Esophagus squamous epithelium (tissue), 5 donors: Measurements from ENCODE around the gene PHC1. TPM values are rescaled to one million over a fixed set of nuclear protein-coding genes. Genes with fewer than 3 reads are reported as not detected.
"Not testable (repeated sequence)": the region's sequence is repeated elsewhere in the genome, so short reads cannot be mapped to it uniquely, and the experiment has no call there.

Experiments used
- DNase-seq: peaks from one replicate; lab custom pipeline; 2025; lab: John Stamatoyannopoulos, UW
- H3K27ac ChIP-seq, 4 donors: fragments of 200-600 bp; sonication (generic); one replicate each; pipeline ENCODE4 v1.5.1; 2016 to 2019; ENCODE audit warnings: mild to moderate bottlenecking in 1 of 4
- H3K27me3 ChIP-seq, 4 donors: fragments of 200-600 bp; sonication (generic); 1 replicate in 3 of 4; 2 replicates in 1 of 4; pipeline versions ENCODE4 v1.5.1 to v1.6.0; 2017 to 2021; ENCODE audit warnings: antibody characterized with exemption in 1 of 4
- H3K36me3 ChIP-seq, 3 donors: fragments of 200-600 bp; sonication (generic); one replicate each; pipeline ENCODE4 v1.5.1; 2016 to 2019
- H3K4me1 ChIP-seq, 3 donors: fragments of 200-600 bp; sonication (generic); one replicate each; pipeline ENCODE4 v1.5.1; 2017 to 2019
- H3K4me3 ChIP-seq, 4 donors: fragments of 200-600 bp; sonication (generic); 1 replicate in 3 of 4; 2 replicates in 1 of 4; pipeline ENCODE4 v1.5.1; 2016 to 2019; ENCODE audit warnings: mild to moderate bottlenecking in 2 of 4, moderate library complexity in 1 of 4
- H3K9me3 ChIP-seq, 3 donors: fragments of 200-600 bp; sonication (generic); one replicate each; pipeline ENCODE4 v1.5.1; 2016 to 2019
- POLR2A ChIP-seq, 4 donors: fragments of 450-650 bp; IDR thresholded peaks; one replicate each; pipeline ENCODE4 v1.6.1; 2017; ENCODE audit warnings: antibody characterized with exemption in 4 of 4, mild to moderate bottlenecking in 4 of 4, moderate library complexity in 3 of 4
- WGBS, 2 donors: methylation state at CpG; one replicate each; pipeline ENCODE4 v1.1.5; 2018; 5-methylcytosine and 5-hydroxymethylcytosine counted together
- intact Hi-C: fragments of 100-400 bp; cut with DNase I; formaldehyde crosslinking; loops from one replicate; pipeline ENCODE4 v1.15.0; 2022
- total RNA-seq, 4 donors: library from RNA; depleted of rRNA; stranded (reverse); fragments of >200 nt; gene quantifications; one replicate each; pipeline ENCODE4 v1.1.0, GENCODE V29; 2016
- TF ChIP-seq, protein P1 (sequence below), 6 experiments: fragments of 450-650 bp in 4 of 6; fragments of 200-600 bp in 2 of 6; sonication (generic) in 2 of 6; IDR thresholded peaks; one replicate each; pipeline ENCODE4 v1.5.1; 2016 to 2019; ENCODE audit warnings: antibody characterized with exemption in 6 of 6, mild to moderate bottlenecking in 4 of 6, moderate library complexity in 4 of 6
- donor health status: DM: yes; HTN: yes; CAD: no.

PHC1 gene
- total RNA-seq, 4 donors from 2014 or later, result 10.1 to 21.7 (median 18.6) TPM

DNA sequence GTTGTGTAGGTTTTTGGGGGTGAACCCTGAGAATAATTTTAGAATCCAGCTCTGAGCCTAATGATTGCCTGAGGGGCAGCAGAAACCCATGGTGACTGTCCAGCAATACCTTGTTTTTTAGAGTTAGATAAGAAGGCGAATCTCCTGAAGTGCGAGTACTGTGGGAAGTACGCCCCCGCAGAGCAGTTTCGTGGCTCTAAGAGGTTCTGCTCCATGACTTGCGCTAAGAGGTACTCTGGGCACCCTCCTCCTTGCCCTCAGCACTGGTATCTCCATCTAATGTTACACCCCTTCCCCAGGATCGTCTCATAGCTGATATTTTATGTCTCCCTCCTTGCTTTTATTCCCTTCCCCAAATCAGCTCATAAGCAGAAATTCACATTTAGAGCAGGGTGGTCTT lies 22.4 kb downstream of the PHC1 start:
- WGBS, 2 donors, result 91 to 96% methylated on average over 7 of the region's 7 CpGs
- intact Hi-C loops, result no loop called here
- Histone ChIP-seq H3K36me3 (peaks cover 0 to 77% (median 13%) of the 10 kb centered on the region in 3 donors), H3K27me3 (no peaks in the 10 kb centered on the region), H3K4me1 (no peaks in the 10 kb centered on the region), H3K9me3 (no peaks in the 10 kb centered on the region), H3K27ac (no peak overlapping the region), H3K4me3 (no peak overlapping the region)
- TF ChIP-seq POLR2A (IDR thresholded peaks at IDR 0.05), result no peak
- TF ChIP-seq, protein P1, sequence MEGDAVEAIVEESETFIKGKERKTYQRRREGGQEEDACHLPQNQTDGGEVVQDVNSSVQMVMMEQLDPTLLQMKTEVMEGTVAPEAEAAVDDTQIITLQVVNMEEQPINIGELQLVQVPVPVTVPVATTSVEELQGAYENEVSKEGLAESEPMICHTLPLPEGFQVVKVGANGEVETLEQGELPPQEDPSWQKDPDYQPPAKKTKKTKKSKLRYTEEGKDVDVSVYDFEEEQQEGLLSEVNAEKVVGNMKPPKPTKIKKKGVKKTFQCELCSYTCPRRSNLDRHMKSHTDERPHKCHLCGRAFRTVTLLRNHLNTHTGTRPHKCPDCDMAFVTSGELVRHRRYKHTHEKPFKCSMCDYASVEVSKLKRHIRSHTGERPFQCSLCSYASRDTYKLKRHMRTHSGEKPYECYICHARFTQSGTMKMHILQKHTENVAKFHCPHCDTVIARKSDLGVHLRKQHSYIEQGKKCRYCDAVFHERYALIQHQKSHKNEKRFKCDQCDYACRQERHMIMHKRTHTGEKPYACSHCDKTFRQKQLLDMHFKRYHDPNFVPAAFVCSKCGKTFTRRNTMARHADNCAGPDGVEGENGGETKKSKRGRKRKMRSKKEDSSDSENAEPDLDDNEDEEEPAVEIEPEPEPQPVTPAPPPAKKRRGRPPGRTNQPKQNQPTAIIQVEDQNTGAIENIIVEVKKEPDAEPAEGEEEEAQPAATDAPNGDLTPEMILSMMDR (IDR thresholded peaks at IDR 0.05), result no peak
- no peak for DNase-seq

DNA sequence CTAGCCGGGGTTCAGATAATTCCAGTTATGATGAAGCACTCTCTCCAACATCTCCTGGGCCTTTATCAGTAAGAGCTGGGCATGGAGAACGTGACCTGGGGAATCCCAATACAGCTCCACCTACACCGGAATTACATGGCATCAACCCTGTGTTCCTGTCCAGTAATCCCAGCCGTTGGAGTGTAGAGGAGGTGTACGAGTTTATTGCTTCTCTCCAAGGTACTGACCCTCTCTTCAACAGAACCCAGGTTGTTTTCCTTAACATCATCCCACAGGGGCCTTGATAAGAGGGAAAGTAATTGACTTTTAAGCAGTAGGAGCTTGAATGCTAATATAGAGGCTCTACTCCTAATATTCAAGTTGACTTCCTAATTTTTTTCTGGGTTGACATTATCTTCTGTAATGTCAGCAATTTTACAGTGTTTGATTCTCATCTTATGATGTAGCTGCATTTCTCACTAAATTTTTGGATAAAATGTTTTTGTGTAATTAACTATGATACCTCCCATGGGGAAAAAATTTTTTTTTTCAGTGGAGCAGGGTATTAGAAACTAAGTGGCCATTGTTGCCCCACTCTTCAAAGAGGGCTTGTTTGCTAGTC lies 23.6 kb downstream of the PHC1 start:
- H3K27ac ChIP-seq, DNase-seq, intact Hi-C loops, H3K27me3 ChIP-seq, H3K4me1 ChIP-seq, H3K4me3 ChIP-seq, H3K9me3 ChIP-seq: not testable (repeated sequence)
- H3K36me3 ChIP-seq, result peaks cover 0 to 81% (median 21%) of the 10 kb centered on the region in 3 donors
- 76 to 84% methylated on average over 5 of the region's 5 CpGs for WGBS, 2 donors

DNA sequence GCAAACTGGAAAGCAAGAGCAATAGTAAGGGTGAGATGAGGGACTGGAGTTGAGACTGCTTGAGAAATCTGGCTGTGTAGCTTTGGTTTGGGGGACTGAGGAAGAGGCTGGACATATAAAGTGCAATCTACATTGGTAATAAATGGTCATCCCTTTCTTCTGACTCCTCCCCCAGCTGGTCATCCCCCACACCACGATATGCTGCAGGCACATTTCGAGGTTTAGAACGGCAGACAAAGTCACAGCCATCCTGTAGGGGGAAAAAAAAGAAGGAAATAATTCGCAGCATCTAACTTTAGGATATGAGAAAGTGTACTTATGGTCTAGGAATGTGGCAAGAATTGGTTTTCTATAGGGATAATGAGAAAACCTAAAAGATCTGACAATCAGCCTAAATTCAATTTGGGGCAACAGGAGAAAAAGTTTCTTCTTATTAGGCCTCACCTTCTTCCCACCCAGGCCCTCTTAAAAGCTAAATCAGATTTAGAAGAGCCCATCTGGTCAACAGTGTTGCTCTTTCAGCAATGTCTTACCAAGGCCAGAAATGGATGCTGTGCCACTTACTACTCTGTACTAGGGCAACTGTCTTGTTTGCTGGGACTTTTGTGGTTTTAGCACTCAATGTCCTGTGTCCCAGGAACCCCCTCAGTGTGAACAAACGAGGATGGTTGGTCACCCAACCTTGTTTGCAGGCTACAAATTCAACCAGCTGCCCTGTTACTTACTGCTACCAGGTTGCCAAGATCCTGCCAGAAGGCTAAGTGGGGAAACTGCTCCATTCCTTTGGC lies 27.6 kb downstream of the PHC1 start:
- TF ChIP-seq, protein P1 (IDR thresholded peaks at IDR 0.05), result no peak
- no peak for TF ChIP-seq POLR2A (IDR thresholded peaks at IDR 0.05)
- no peak overlapping the region for H3K4me3 ChIP-seq
- peaks cover 0 to 2% (median 0%) of the 10 kb centered on the region in 3 donors for H3K4me1 ChIP-seq
- H3K27me3 ChIP-seq, result no peaks in the 10 kb centered on the region
- no peak overlapping the region for H3K27ac ChIP-seq
- whole genome bisulfite sequencing, 2 donors, result 71 to 77% methylated on average over 4 to 5 of the region's 5 CpGs
- intact Hi-C loops, result no loop called here
- DNase-seq, result no peak
- H3K9me3 ChIP-seq, result no peaks in the 10 kb centered on the region
- peaks cover 21 to 78% (median 31%) of the 10 kb centered on the region in 3 donors for H3K36me3 ChIP-seq

DNA sequence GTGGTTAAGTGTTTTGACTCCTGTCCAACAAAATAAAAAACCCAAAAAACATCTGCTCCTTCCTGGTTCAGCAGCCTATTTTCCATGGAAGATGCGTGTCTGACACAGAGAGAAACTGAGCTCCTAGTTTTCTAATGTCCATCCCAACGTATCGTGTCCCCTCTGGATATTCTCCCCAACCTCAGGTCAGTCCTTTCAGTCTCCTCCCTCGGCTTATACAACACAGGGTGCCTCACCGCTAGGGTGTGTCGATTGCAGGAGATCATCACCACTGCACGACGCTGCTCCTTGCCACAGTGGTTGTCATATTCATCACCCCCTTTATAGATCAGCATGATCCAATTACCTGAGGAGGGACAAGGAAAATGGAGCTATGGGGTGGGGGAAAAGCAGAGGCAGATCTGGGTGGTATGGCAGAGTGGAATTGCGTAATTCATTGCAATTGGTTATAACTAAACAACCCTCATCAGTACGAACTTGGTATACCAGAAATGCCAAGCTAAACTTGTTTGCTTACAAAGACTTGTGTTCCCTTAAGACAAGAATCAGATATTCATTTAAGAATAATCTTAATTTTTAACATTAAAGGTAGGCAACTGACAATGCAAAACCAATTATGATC lies 29.4 kb downstream of the PHC1 start:
- 89 to 93% methylated on average over 10 of the region's 10 CpGs for WGBS, 2 donors
- TF ChIP-seq, protein P1 (IDR thresholded peaks at IDR 0.05), result no peak
- TF ChIP-seq POLR2A (IDR thresholded peaks at IDR 0.05), result no peak
- H3K36me3 ChIP-seq, result peaks cover 21 to 60% (median 26%) of the 10 kb centered on the region in 3 donors

DNA sequence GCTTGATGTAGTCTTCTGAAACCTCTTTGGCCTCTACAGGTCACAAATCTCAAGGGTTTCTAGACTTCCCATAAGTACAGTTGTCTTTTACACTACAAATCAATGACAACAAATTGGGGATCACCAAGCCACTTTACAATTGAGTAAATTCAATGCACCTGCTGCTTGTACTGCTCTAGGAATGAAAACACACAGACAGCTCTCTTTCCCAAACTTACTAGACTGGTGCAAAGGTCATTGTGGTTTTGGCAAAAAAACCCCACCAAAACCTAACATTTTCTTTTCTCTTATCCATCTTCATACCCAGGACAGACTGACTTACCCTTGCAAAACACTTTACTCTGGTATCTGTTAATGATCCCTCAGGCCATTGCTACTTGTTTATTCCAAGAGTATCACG lies 32.4 kb downstream of the PHC1 start:
- Histone ChIP-seq H3K4me1 (peaks cover 4 to 35% (median 20%) of the 10 kb centered on the region in 3 donors), H3K36me3 (peaks cover 18 to 47% (median 21%) of the 10 kb centered on the region in 3 donors), H3K9me3 (no peaks in the 10 kb centered on the region), H3K27ac (no peak overlapping the region), H3K27me3 (no peaks in the 10 kb centered on the region), H3K4me3 (no peak overlapping the region)
- intact Hi-C loops, result no loop called here
- TF ChIP-seq, protein P1 (IDR thresholded peaks at IDR 0.05), result no peak
- no peak for TF ChIP-seq POLR2A (IDR thresholded peaks at IDR 0.05)
- DNase-seq, result no peak
- WGBS, 2 donors, result 56 to 70% methylated on average over 1 of the region's 1 CpG

More for the DNA sequence above, 29.4 kb downstream of the PHC1 start:
- intact Hi-C loops, result no loop called here
- Histone ChIP-seq H3K4me3 (no peak overlapping the region), H3K9me3 (no peaks in the 10 kb centered on the region), H3K4me1 (peaks cover 3 to 20% (median 16%) of the 10 kb centered on the region in 3 donors), H3K27ac (no peak overlapping the region), H3K27me3 (no peaks in the 10 kb centered on the region)
- DNase-seq, result no peak
